ENCODE results near the gene DSTYK.

DNA sequence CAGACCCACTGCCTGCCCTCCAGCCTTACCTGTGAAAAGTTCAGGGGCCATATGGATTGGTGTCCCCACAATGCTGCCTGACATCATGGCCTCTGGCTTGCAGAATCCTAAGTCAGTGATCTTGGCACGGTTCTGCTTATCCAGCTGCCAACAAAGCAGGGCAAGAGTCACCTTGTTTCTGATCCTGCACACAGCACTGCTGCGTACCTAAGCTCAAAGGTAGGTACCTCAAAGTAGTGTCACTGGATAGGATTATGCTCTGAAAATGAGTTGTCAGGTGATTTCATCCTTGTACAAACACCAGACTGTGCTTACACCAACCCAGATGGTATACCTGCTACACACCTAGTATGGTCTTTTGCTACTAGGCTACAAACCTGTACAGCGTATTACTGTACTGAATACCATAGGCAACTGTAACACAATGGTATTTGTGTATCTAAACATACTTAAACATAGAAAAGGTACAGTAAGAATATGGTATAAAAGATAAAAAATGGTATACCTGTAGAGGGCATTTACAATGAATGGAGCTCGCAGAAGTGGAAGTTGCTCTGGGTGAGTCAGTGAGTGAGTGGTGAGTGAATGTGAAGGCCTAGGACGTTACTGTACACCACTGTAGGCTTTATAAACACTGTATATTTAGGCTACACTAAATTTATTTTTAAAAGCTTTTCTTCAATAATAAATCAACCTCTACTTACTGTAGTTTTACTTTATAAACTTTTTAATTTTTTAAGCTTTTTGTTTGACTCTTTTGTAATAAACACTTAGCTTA lies 60.7 kb downstream of the DSTYK start:
- TF ChIP-seq POLR2A (IDR thresholded peaks at IDR 0.05), result no peak
- TF ChIP-seq, protein P1, sequence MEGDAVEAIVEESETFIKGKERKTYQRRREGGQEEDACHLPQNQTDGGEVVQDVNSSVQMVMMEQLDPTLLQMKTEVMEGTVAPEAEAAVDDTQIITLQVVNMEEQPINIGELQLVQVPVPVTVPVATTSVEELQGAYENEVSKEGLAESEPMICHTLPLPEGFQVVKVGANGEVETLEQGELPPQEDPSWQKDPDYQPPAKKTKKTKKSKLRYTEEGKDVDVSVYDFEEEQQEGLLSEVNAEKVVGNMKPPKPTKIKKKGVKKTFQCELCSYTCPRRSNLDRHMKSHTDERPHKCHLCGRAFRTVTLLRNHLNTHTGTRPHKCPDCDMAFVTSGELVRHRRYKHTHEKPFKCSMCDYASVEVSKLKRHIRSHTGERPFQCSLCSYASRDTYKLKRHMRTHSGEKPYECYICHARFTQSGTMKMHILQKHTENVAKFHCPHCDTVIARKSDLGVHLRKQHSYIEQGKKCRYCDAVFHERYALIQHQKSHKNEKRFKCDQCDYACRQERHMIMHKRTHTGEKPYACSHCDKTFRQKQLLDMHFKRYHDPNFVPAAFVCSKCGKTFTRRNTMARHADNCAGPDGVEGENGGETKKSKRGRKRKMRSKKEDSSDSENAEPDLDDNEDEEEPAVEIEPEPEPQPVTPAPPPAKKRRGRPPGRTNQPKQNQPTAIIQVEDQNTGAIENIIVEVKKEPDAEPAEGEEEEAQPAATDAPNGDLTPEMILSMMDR (IDR thresholded peaks at IDR 0.05), result no peak
